Sigmoid colon (tissue), 7 donors: Measurements from ENCODE around the gene ANKRD53. TPM values are rescaled to one million over a fixed set of nuclear protein-coding genes. Genes with fewer than 3 reads are reported as not detected.

Experiments
- DNase-seq: peaks from one replicate; pipeline ENCODE4 v3.0.0-alpha.2; 2019
- H3K27ac ChIP-seq, 4 donors: fragments of 200-600 bp; sonication (generic); one replicate each; pipeline ENCODE4 v1.5.1; 2016 to 2019; ENCODE audit warnings: mild to moderate bottlenecking in 1 of 4
- H3K27me3 ChIP-seq, 3 donors: fragments of 200-600 bp; sonication (generic); one replicate each; pipeline ENCODE4 v1.5.1; 2019; ENCODE audit warnings: mild to moderate bottlenecking in 1 of 3
- H3K36me3 ChIP-seq, 4 donors: fragments of 200-600 bp; sonication (generic); one replicate each; pipeline ENCODE4 v1.5.1; 2016 to 2019
- H3K4me1 ChIP-seq, 4 donors: fragments of 200-600 bp; sonication (generic); one replicate each; pipeline ENCODE4 v1.5.1; 2017 to 2019
- H3K4me3 ChIP-seq, 4 donors: fragments of 200-600 bp; sonication (generic); one replicate each; pipeline ENCODE4 v1.5.1; 2017 to 2019; ENCODE audit warnings: mild to moderate bottlenecking in 2 of 4, moderate library complexity in 1 of 4
- H3K9me3 ChIP-seq, 4 donors: fragments of 200-600 bp in 3 of 4; sonication (generic) in 3 of 4; one replicate each; pipeline versions ENCODE4 v1.5.1 to v1.6.1; 2013 to 2019
- EP300 ChIP-seq, 4 donors: sonication (generic); formaldehyde crosslinking; IDR thresholded peaks; one replicate each; pipeline ENCODE4 v1.6.1; 2017; ENCODE audit warnings: antibody characterized with exemption in 4 of 4
- POLR2A ChIP-seq, 2 donors: fragments of 450-650 bp; IDR thresholded peaks; one replicate each; pipeline ENCODE4 v1.6.1; 2016; ENCODE audit warnings: antibody characterized with exemption in 2 of 2, mild to moderate bottlenecking in 2 of 2, moderate library complexity in 2 of 2
- POLR2AphosphoS5 ChIP-seq, 4 donors: sonication (generic); formaldehyde crosslinking; IDR thresholded peaks; one replicate each; pipeline ENCODE4 v1.6.1; 2017; ENCODE audit warnings: antibody characterized with exemption in 4 of 4
- WGBS, 2 donors: extraction: QIAGEN DNeasy Blood & Tissue Kit; methylation state at CpG; one replicate each; pipeline ENCODE4 v1.1.7; 2013; 5-methylcytosine and 5-hydroxymethylcytosine counted together
- intact Hi-C: fragments of 100-400 bp; cut with DNase I; formaldehyde crosslinking; loops from one replicate; pipeline ENCODE4 v1.15.1; 2023
- polyA plus RNA-seq, 3 donors: library from polyadenylated mRNA; stranded (reverse); fragments of 200-250 nt; gene quantifications; one replicate each; pipeline ENCODE4 v1.2.3, GENCODE V29; 2013
- total RNA-seq, 4 donors: library from RNA; depleted of rRNA; stranded (reverse); fragments of >200 nt; gene quantifications; one replicate each; pipeline ENCODE4 v1.1.0, GENCODE V29; 2016
- TF ChIP-seq, protein P1 (sequence below), 4 experiments: fragments of 450-650 bp in 3 of 4; fragments of 200-600 bp in 1 of 4; IDR thresholded peaks; one replicate each; pipeline ENCODE4 v1.5.1; 2016 to 2019; ENCODE audit warnings: antibody characterized with exemption in 4 of 4, mild to moderate bottlenecking in 3 of 4, moderate library complexity in 2 of 4
- donor health status: healthy with polysubstance abuse.
- donor health status: Bipolar disorder and iron deficiency.
- donor health status: healthy.

ANKRD53 gene
- total and polyA plus RNA-seq, 7 donors: 0.49 to 1.9 (median 1.0) TPM; not detected in 1

DNA sequence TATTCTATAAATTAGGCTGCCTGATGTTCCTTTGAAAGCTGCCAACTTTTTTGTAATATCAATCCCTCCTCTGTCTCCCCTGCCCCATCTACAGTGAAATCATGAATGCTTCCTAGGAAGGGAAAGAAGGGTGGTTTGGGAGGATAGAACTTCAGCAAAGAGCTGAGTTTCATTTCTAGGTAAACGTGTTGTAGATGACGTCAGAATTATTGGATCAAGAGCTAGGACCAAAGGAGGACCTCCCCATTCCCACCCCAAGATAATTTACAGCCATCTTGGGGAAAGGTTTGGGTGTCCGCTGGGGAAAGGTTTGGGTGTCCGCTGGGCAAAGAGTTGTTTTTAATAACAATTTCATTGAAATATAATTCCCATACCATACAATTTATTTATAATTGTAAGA lies 11.2 kb upstream of the ANKRD53 start:
- Histone ChIP-seq H3K9me3 (no peaks in the 10 kb centered on the region), H3K36me3 (no peaks in the 10 kb centered on the region), H3K27ac (no peak overlapping the region), H3K27me3 (peaks cover 0 to 32% (median 15%) of the 10 kb centered on the region in 3 donors), H3K4me1 (peaks cover 0 to 11% (median 8%) of the 10 kb centered on the region in 4 donors), H3K4me3 (no peak overlapping the region)
- intact Hi-C loops: loop anchor here (5.0 kb wide), 1 partner anchor 35 kb away; no protein-coding TSS in a partner anchor
- DNase-seq: no peak
- no peak for TF ChIP-seq EP300 (IDR thresholded peaks at IDR 0.05)
- TF ChIP-seq POLR2AphosphoS5 (IDR thresholded peaks at IDR 0.05): no peak
- TF ChIP-seq POLR2A (IDR thresholded peaks at IDR 0.05): no peak
- TF ChIP-seq, protein P1, sequence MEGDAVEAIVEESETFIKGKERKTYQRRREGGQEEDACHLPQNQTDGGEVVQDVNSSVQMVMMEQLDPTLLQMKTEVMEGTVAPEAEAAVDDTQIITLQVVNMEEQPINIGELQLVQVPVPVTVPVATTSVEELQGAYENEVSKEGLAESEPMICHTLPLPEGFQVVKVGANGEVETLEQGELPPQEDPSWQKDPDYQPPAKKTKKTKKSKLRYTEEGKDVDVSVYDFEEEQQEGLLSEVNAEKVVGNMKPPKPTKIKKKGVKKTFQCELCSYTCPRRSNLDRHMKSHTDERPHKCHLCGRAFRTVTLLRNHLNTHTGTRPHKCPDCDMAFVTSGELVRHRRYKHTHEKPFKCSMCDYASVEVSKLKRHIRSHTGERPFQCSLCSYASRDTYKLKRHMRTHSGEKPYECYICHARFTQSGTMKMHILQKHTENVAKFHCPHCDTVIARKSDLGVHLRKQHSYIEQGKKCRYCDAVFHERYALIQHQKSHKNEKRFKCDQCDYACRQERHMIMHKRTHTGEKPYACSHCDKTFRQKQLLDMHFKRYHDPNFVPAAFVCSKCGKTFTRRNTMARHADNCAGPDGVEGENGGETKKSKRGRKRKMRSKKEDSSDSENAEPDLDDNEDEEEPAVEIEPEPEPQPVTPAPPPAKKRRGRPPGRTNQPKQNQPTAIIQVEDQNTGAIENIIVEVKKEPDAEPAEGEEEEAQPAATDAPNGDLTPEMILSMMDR (IDR thresholded peaks at IDR 0.05): no peak
- 64 to 66% methylated on average over 4 of the region's 4 CpGs for WGBS, 2 donors

DNA sequence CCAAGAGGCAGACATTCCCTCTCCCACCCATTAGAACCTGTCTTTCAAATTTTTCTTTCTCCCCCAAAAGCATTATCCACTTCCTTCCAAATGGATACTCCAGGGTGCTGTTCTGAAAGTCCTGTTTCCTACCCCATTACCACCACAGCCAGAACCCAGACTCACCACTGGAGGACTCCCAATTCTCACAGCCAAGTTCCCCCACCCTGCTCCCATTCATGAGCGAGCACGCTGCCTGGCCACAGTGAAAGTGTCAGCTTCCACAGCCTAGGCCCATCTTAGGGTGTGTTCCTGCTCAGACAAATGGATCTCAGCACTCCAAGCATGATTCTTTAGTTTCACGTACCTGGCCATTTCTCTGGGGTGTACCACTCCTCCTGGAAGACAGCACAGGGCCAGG lies 3.8 kb upstream of the ANKRD53 start:
- H3K36me3 ChIP-seq: no peaks in the 10 kb centered on the region

DNA sequence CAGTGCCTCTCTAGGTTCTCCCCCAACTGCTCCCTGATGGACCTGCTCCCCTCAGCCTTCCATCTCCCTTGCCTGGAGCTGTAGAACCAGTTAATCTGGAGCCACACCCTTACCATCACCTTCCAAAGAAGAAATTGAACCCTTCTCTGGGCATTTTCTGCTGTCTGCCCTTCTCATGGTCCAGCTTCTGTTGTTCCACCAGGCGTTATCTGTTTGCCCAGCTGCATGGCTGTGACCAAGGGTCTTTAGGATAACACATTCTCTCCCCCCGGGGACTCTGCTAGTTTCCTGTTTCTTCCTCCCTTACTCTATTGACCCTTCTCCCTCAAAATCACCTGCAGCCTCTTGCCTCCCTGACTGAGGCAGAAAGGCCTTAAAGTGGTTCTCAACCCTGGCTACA lies 3.2 kb upstream of the ANKRD53 start:
- Histone ChIP-seq H3K36me3 (no peaks in the 10 kb centered on the region), H3K9me3 (no peaks in the 10 kb centered on the region), H3K27ac (no peak overlapping the region), H3K4me3 (no peak overlapping the region), H3K27me3 (no peaks in the 10 kb centered on the region), H3K4me1 (peaks cover 0 to 25% (median 22%) of the 10 kb centered on the region in 4 donors)
- 73 to 78% methylated on average over 2 of the region's 2 CpGs for WGBS, 2 donors
- intact Hi-C loops: loop anchor here (5.0 kb wide), 2 partner anchors 92 to 157 kb away; partner anchors contain the start of genes MCEE, MPHOSPH10 and NAGK
- no peak for DNase-seq
- TF ChIP-seq, protein P1 (IDR thresholded peaks at IDR 0.05): no peak
- no peak for TF ChIP-seq EP300 (IDR thresholded peaks at IDR 0.05)

More for the DNA sequence above, 3.8 kb upstream of the ANKRD53 start:
- no peak overlapping the region for H3K4me3 ChIP-seq
- WGBS, 2 donors: 94 to 97% methylated on average over 3 of the region's 3 CpGs
- no peak for DNase-seq
- H3K4me1 ChIP-seq: peaks cover 0 to 25% (median 22%) of the 10 kb centered on the region in 4 donors
- no peaks in the 10 kb centered on the region for H3K9me3 ChIP-seq
- H3K27ac ChIP-seq: no peak overlapping the region
- no peaks in the 10 kb centered on the region for H3K27me3 ChIP-seq
- intact Hi-C loops: no loop called here
- TF ChIP-seq POLR2A (IDR thresholded peaks at IDR 0.05) (no peak), EP300 (IDR thresholded peaks at IDR 0.05) (no peak), POLR2AphosphoS5 (IDR thresholded peaks at IDR 0.05) (no peak)
- TF ChIP-seq, protein P1 (IDR thresholded peaks at IDR 0.05): no peak

DNA sequence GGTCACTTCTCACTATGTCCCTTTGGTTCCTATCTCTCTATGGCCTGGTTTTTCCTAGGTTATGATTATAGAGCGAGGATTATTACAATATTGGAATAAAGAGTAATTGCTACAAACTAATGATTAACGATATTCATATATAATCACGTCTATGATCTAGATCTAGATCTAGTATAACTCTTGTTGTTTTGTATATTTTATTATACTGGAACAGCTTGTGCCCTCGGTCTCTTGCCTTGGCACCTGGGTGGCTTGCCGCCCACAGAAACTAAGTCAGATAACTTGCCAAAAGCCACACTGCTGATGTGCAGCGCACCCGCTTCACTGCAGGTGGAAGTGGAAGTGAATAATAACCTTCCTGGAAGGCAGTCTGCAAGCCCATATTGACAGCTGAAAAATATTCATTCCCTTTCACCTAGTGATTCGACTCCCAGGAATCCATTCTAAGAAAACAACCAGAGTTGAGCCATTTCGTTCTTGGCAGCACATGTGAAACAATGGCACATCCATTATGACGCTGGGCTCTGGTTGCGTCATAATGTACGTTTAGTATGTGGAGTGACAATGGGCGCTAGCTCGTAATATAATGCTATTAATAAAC lies 725 bp upstream of the ANKRD53 start:
- DNase-seq: peak; percentile 81
- Histone ChIP-seq H3K4me1 (peaks cover 0 to 25% (median 22%) of the 10 kb centered on the region in 4 donors), H3K27ac (peak overlapping the region; percentile 83 to 94 (median 88)), H3K4me3 (peak overlapping the region; percentile 53 to 69 (median 62)), H3K9me3 (no peaks in the 10 kb centered on the region), H3K27me3 (no peaks in the 10 kb centered on the region), H3K36me3 (no peaks in the 10 kb centered on the region)
- TF ChIP-seq POLR2AphosphoS5 (IDR thresholded peaks at IDR 0.05) (peak in 3 of 4 donors; percentile 37 to 59 (median 58)), POLR2A (IDR thresholded peaks at IDR 0.05) (no peak)
- intact Hi-C loops: loop anchor here (2.0 to 5.0 kb wide), 3 partner anchors 13 to 155 kb away; partner anchors contain the start of genes MCEE, MPHOSPH10 and NAGK
- 15 to 23% methylated on average over 14 of the region's 14 CpGs for WGBS, 2 donors

DNA sequence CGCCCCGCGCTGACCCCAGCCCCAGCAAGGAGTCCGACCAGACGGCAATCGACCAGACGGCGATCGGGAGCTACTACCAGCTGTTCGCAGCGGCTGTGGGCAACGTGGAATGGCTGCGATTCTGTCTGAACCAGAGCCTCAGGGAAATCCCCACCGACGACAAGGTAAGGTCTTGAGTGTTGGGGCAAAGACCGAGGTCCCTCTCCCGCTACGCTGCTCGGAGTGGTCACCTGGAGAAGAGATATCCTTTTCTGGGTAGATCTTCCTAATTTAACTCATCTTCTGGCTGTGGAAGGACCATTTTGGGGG lies 704 bp downstream of the ANKRD53 start:
- no peak for TF ChIP-seq POLR2A (IDR thresholded peaks at IDR 0.05)
- no peak for TF ChIP-seq POLR2AphosphoS5 (IDR thresholded peaks at IDR 0.05)
- TF ChIP-seq, protein P1 (IDR thresholded peaks at IDR 0.05): no peak
- TF ChIP-seq EP300 (IDR thresholded peaks at IDR 0.05): no peak
- Histone ChIP-seq H3K4me1 (peaks cover 0 to 25% (median 22%) of the 10 kb centered on the region in 4 donors), H3K36me3 (no peaks in the 10 kb centered on the region), H3K9me3 (no peaks in the 10 kb centered on the region), H3K27me3 (no peaks in the 10 kb centered on the region), H3K4me3 (peak overlapping the region; percentile 53 to 69 (median 60)), H3K27ac (peak overlapping the region; percentile 83 to 94 (median 88))
- no peak for DNase-seq
- WGBS, 2 donors: 45 to 66% methylated on average over 19 of the region's 19 CpGs
- intact Hi-C loops: loop anchor here (2.0 to 5.0 kb wide), 3 partner anchors 14 to 153 kb away; partner anchors contain the start of genes MCEE, MPHOSPH10 and NAGK
